B cell (primary cell): ENCODE results near the gene SEC22B. TPM values are rescaled to one million over a fixed set of nuclear protein-coding genes. Genes with fewer than 3 reads are reported as not detected.
"Not testable (repeated sequence)": the region's sequence is repeated elsewhere in the genome, so short reads cannot be mapped to it uniquely, and the experiment has no call there.

ENCODE experiments used
- ATAC-seq: fragments of 200-7000 bp; cut with Tn5 transposase; one replicate; pipeline ENCODE4 v1.10.0; 2021; ENCODE audit warnings: low read depth, mild to moderate bottlenecking, moderate number of reproducible peaks, moderate library complexity
- CTCF ChIA-PET: fragments of 350-600 bp; sonication (Branson Sonifier 250); formaldehyde crosslinking; loops from one replicate; lab custom pipeline; 2021; ENCODE audit warnings: antibody characterized with exemption, inconsistent platforms; lab: Charles Lee
- POLR2A ChIA-PET: fragments of 350-600 bp; sonication (Branson Sonifier 250); formaldehyde crosslinking; loops from one replicate; lab custom pipeline; 2021; ENCODE audit warnings: antibody characterized with exemption; lab: Charles Lee
- DNase-seq: peaks from one replicate; pipeline ENCODE4 v3.0.0; 2013
- H2AFZ ChIP-seq: 2 replicates; pipeline ENCODE4 v1.6.1; 2012; ENCODE audit warnings: mild to moderate bottlenecking, low read depth, low read length; ENCODE audit not compliant: insufficient read depth, poor library complexity, severe bottlenecking
- H3K27ac ChIP-seq, 2 donors: 1 replicate in 1 of 2; 2 replicates in 1 of 2; pipeline ENCODE4 v1.5.1; 2012 to 2013; ENCODE audit warnings: low read length in 2 of 2, mild to moderate bottlenecking in 2 of 2, moderate library complexity in 1 of 2
- H3K27me3 ChIP-seq, 4 experiments: fragments of 200-600 bp in 1 of 4; sonication (generic) in 1 of 4; replicated peaks in 1 of 4; 1 replicate in 2 of 4; 2 replicates in 2 of 4; pipeline versions ENCODE4 v1.6.1 to v1.7.0; 2013 to 2016; ENCODE audit warnings: low read length in 3 of 4, mild to moderate bottlenecking in 2 of 4, mixed read lengths in 1 of 4, moderate library complexity in 1 of 4; ENCODE audit not compliant: insufficient read depth in 4 of 4, control insufficient read depth in 3 of 4; ENCODE audit errors: control extremely low read depth in 1 of 4
- H3K36me3 ChIP-seq, 2 experiments: replicated peaks in 1 of 2; 1 replicate in 1 of 2; 2 replicates in 1 of 2; pipeline versions ENCODE4 v1.6.1 to v1.7.1; 2013; ENCODE audit warnings: low read length in 1 of 2; ENCODE audit not compliant: insufficient read depth in 2 of 2, control insufficient read depth in 1 of 2; ENCODE audit errors: control extremely low read depth in 1 of 2, extremely low read depth in 1 of 2
- H3K4me1 ChIP-seq, 2 donors: fragments of 200-600 bp in 1 of 2; sonication (generic) in 1 of 2; 1 replicate in 1 of 2; 2 replicates in 1 of 2; pipeline versions ENCODE4 v1.5.1 to v1.6.1; 2013 to 2017; ENCODE audit warnings: low read length in 2 of 2; ENCODE audit not compliant: control insufficient read depth in 2 of 2, insufficient read depth in 2 of 2
- H3K4me2 ChIP-seq: replicated peaks from 2 replicates; pipeline ENCODE3; 2012; ENCODE audit warnings: mild to moderate bottlenecking, low read depth, low read length; ENCODE audit not compliant: poor library complexity, severe bottlenecking
- H3K4me3 ChIP-seq, 5 experiments: fragments of 200-600 bp in 1 of 5; sonication (generic) in 1 of 5; 1 replicate in 3 of 5; 2 replicates in 2 of 5; pipeline versions ENCODE4 v1.5.1 to v1.7.0; 2011 to 2016; ENCODE audit warnings: low read length in 4 of 5, mild to moderate bottlenecking in 4 of 5, low read depth in 2 of 5, control low read depth in 1 of 5, moderate library complexity in 1 of 5; ENCODE audit not compliant: insufficient read depth in 1 of 5; ENCODE audit errors: control extremely low read depth in 1 of 5, extremely low read depth in 1 of 5
- H3K79me2 ChIP-seq: fragments of 200-600 bp; sonication (generic); one replicate; pipeline ENCODE4 v1.6.0; 2016; ENCODE audit warnings: low read length; ENCODE audit not compliant: control insufficient read depth, insufficient read depth
- H3K9ac ChIP-seq: fragments of 200-600 bp; sonication (generic); 2 replicates; pipeline ENCODE4 v1.6.1; 2017; ENCODE audit warnings: mild to moderate bottlenecking, low read length, moderate library complexity
- H3K9me3 ChIP-seq, 3 donors: one replicate each; pipeline versions ENCODE4 v1.6.1 to v1.7.1; 2013; ENCODE audit warnings: low read length in 2 of 3; ENCODE audit not compliant: control insufficient read depth in 2 of 3, insufficient read depth in 1 of 3; ENCODE audit errors: control extremely low read depth in 1 of 3
- H4K20me1 ChIP-seq: 2 replicates; pipeline ENCODE4 v1.6.0; 2012; ENCODE audit warnings: mild to moderate bottlenecking, low read length; ENCODE audit not compliant: insufficient read depth, control insufficient read depth, poor library complexity, severe bottlenecking
- H3K27ac Mint-ChIP-seq: one replicate; pipeline ENCODE4 v1.8.0; 2021; ENCODE audit warnings: mixed read lengths
- H3K27me3 Mint-ChIP-seq: one replicate; pipeline ENCODE4 v1.8.0; 2021; ENCODE audit warnings: mixed read lengths
- H3K4me1 Mint-ChIP-seq: one replicate; pipeline ENCODE4 v1.8.0; 2021; ENCODE audit warnings: mixed read lengths
- H3K4me3 Mint-ChIP-seq: one replicate; pipeline ENCODE4 v1.8.0; 2021; ENCODE audit warnings: mixed read lengths
- H3K9me3 Mint-ChIP-seq: one replicate; pipeline ENCODE4 v1.8.0; 2022; ENCODE audit warnings: mixed read lengths; ENCODE audit not compliant: insufficient read depth
- WGBS: methylation state at CpG from one replicate; pipeline ENCODE4 v1.1.5; 2013; ENCODE audit warnings: missing lambda C conversion rate; ENCODE audit not compliant: insufficient coverage; 5-methylcytosine and 5-hydroxymethylcytosine counted together
- intact Hi-C: fragments of 100-400 bp; cut with micrococcal nuclease; formaldehyde crosslinking; loops from one replicate; pipeline ENCODE4 v1.10.0; 2022
- polyA plus RNA-seq: library from polyadenylated mRNA; depleted of rRNA; stranded (reverse); fragments of >200 nt; gene quantifications from 2 replicates; pipeline ENCODE4 v1.2.3, GENCODE V29; 2012
- total RNA-seq, 2 donors: library from RNA; stranded (reverse); fragments of 120-200 nt in 1 of 2; gene quantifications; 1 replicate in 1 of 2; 2 replicates in 1 of 2; pipeline versions ENCODE4 v1.2.3 to v1.2.4, GENCODE V29; 2013 to 2022

The SEC22B gene
- total and polyA plus RNA-seq, 2 donors (not counting 1 experiment from before 2014, with no cell fraction given), result 6.5 to 33.0 TPM

DNA sequence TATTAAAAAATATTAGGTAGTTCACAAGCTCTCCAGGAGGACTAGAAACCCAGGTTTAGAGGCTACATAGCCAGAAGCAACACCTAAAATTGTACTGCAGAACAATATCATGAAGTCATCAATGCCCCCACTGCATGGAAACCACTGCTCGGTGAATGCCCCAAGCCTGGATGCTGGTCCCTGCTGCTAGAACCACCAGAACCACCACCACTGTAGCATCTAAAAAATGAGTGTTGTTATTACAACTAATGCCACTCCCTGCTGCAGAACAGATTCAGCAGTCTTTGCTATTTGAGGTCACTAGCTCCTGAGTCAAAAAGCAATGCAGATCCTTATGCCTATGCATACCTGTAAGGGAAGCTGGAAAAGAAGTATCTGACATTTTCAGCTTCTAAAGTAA is 48.4 kb downstream of the SEC22B start:
- ATAC-seq, H4K20me1 ChIP-seq, H3K27me3 ChIP-seq, H3K36me3 ChIP-seq, H3K4me2 ChIP-seq, H3K9me3 Mint-ChIP-seq, H3K4me3 Mint-ChIP-seq, intact Hi-C loops, DNase-seq, H3K79me2 ChIP-seq, POLR2A ChIA-PET, H3K27ac Mint-ChIP-seq, H3K9me3 ChIP-seq, H3K27me3 Mint-ChIP-seq, CTCF ChIA-PET, H3K4me3 ChIP-seq, H2AFZ ChIP-seq, H3K9ac ChIP-seq, H3K27ac ChIP-seq: not testable (repeated sequence)
- peaks cover 29% of the 10 kb centered on the region for H3K4me1 Mint-ChIP-seq
- peaks cover 8 to 19% of the 10 kb centered on the region in 2 donors for H3K4me1 ChIP-seq
- WGBS, result no CpG with 5 or more reads among the region's 1 CpG

GRCh38 chr1:120126216-120126615 is 50.1 kb downstream of the SEC22B start:
- H3K9ac ChIP-seq, H3K36me3 ChIP-seq, H3K4me2 ChIP-seq, POLR2A ChIA-PET, intact Hi-C loops, H3K4me3 ChIP-seq, H3K4me3 Mint-ChIP-seq, H3K27ac Mint-ChIP-seq, H3K27ac ChIP-seq, ATAC-seq, H3K9me3 Mint-ChIP-seq, CTCF ChIA-PET, H3K79me2 ChIP-seq, H4K20me1 ChIP-seq, H3K27me3 Mint-ChIP-seq, H2AFZ ChIP-seq, H3K27me3 ChIP-seq, DNase-seq, H3K9me3 ChIP-seq: not testable (repeated sequence)
- no CpG with 5 or more reads among the region's 6 CpGs for WGBS
- H3K4me1 Mint-ChIP-seq, result peaks cover 25% of the 10 kb centered on the region
- H3K4me1 ChIP-seq, result peaks cover 3 to 13% of the 10 kb centered on the region in 2 donors

- DNase-seq, H3K27me3 ChIP-seq, H3K27me3 Mint-ChIP-seq, POLR2A ChIA-PET, H3K4me3 Mint-ChIP-seq, H3K79me2 ChIP-seq, H3K4me2 ChIP-seq, H3K36me3 ChIP-seq, H3K9me3 Mint-ChIP-seq, CTCF ChIA-PET, H3K9me3 ChIP-seq, H2AFZ ChIP-seq, H3K9ac ChIP-seq, H4K20me1 ChIP-seq, H3K27ac ChIP-seq, H3K27ac Mint-ChIP-seq, ATAC-seq, H3K4me3 ChIP-seq, intact Hi-C loops: not testable (repeated sequence)
- no CpG with 5 or more reads among the region's 1 CpG for WGBS
- peaks cover 25% of the 10 kb centered on the region for H3K4me1 Mint-ChIP-seq
- H3K4me1 ChIP-seq, result peaks cover 3 to 12% of the 10 kb centered on the region in 2 donors
These were observed 51.7 kb downstream of the SEC22B start for GRCh38 chr1:120124628-120125027.

- H3K27ac ChIP-seq, POLR2A ChIA-PET, H3K9me3 Mint-ChIP-seq, H3K4me2 ChIP-seq, H3K27me3 ChIP-seq, H3K36me3 ChIP-seq, CTCF ChIA-PET, H3K27me3 Mint-ChIP-seq, H2AFZ ChIP-seq, H3K9ac ChIP-seq, intact Hi-C loops, H3K9me3 ChIP-seq, H4K20me1 ChIP-seq, H3K4me3 ChIP-seq, H3K79me2 ChIP-seq: not testable (repeated sequence)
- Mint-ChIP-seq H3K4me1 (peaks cover 22% of the 10 kb centered on the region), H3K4me3 (peak overlapping the region; percentile 33), H3K27ac (peak overlapping the region; percentile 26)
- 89% methylated on average over 1 of the region's 4 CpGs for WGBS
- peaks cover 3 to 12% of the 10 kb centered on the region in 2 donors for H3K4me1 ChIP-seq
- DNase-seq, result peak; percentile 31
- peak; percentile 66 for ATAC-seq
These were observed 52.4 kb downstream of the SEC22B start for GRCh38 chr1:120123813-120124510.
